ENCODE results near the gene MAF.
A peak's percentile ranks its signal among the peaks of the same experiment; 100 is the strongest.

The MAF gene

DNA sequence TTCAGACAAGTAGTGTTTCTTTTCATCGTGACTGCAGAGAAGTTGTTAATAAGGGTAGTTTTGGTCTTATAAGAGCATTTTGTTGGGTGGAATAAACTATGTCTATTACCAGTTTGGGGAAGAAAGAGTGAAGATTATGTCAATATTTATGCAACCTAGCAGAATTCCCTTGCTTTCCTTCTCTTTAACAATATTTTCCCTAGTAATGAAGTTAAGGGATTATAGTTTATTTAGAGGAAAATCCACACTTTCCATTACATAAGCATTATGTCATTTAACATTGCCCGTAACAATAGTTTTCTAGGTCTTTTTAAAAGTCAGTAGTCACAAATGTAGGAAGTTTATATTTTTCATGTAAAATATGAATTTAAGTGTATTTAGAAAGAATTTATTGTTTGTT lies 2.5 kb upstream of the MAF start:
- no peak overlapping the region for H4K91ac ChIP-seq (ENCODE audit: low read length)
- peaks cover 4% of the 10 kb centered on the region for H3K4me1 ChIP-seq (ENCODE audit: control insufficient read depth, insufficient read depth, low read depth, low read length)
- 81% methylated on average over 1 of the region's 2 CpGs for WGBS
- no peak overlapping the region for H2BK5ac ChIP-seq (ENCODE audit: low read depth, low read length, poor library complexity, severe bottlenecking)
- no peak overlapping the region for H2BK120ac ChIP-seq (ENCODE audit: low read depth, low read length)
- H3K4ac ChIP-seq (ENCODE audit: low read depth in 1 of 2, low read length in 2 of 2): no peak overlapping the region
- no peaks in the 10 kb centered on the region for H3K27me3 ChIP-seq (ENCODE audit: control insufficient read depth in 1 of 2, insufficient read depth in 1 of 2, low read length in 2 of 2)
- no peak for DNase-seq
- H3K4me3 ChIP-seq (ENCODE audit: insufficient read depth in 1 of 2, low read depth in 1 of 2, low read length in 2 of 2): peak overlapping the region in 1 of 2 experiments; percentile 89
- no peak overlapping the region for H3K27ac ChIP-seq (ENCODE audit: low read length, poor library complexity, severe bottlenecking)
- H2BK12ac ChIP-seq (ENCODE audit: low read length in 2 of 2): no peak overlapping the region
- H3K79me1 ChIP-seq (replicated peaks; ENCODE audit: low read length, poor library complexity, severe bottlenecking): no peaks in the 10 kb centered on the region
- H3K36me3 ChIP-seq (ENCODE audit: control insufficient read depth in 1 of 2, insufficient read depth in 2 of 2, low read depth in 1 of 2, low read length in 2 of 2): no peaks in the 10 kb centered on the region
- H4K8ac ChIP-seq (ENCODE audit: low read length): no peak overlapping the region
- no peak overlapping the region for H3K14ac ChIP-seq (ENCODE audit: low read length in 2 of 2)
- no peak overlapping the region for H3K4me2 ChIP-seq (ENCODE audit: low read length, poor library complexity, severe bottlenecking)
- no peak overlapping the region for H3K18ac ChIP-seq (ENCODE audit: low read depth in 1 of 2, low read length in 2 of 2)
- no peak overlapping the region for H2BK15ac ChIP-seq (ENCODE audit: low read depth, poor library complexity, severe bottlenecking)
- H3K9ac ChIP-seq (ENCODE audit: low read length): peak overlapping the region; percentile 95
- no peak overlapping the region for H2AFZ ChIP-seq (ENCODE audit: low read depth, low read length)
- no peak overlapping the region for H3K23ac ChIP-seq (ENCODE audit: low read length in 2 of 2)
- H2AK5ac ChIP-seq (ENCODE audit: low read length, severe bottlenecking): no peak overlapping the region
- H3K9me3 ChIP-seq (ENCODE audit: control insufficient read depth, low read length): no peaks in the 10 kb centered on the region

DNA sequence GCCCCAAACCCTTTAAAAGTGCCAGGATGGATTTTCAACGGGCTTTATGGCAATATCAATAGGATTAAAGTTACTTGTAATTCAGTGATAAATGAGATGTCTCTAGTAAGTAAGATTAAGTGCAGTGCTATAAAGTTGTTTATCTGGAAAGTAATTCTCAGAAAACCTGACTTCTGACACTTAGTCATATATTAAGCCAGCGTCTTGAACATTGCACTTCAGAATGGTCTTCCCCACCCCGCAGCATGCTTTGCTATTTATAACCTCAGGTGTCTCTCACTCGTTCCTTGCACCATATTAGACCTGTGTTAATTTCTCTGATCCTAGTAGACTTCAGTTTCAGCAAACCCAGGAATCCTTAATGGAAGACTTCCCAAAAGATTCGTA lies 2.1 kb upstream of the MAF start:
- Histone ChIP-seq H3K36me3 (ENCODE audit: control insufficient read depth in 1 of 2, insufficient read depth in 2 of 2, low read depth in 1 of 2, low read length in 2 of 2) (no peaks in the 10 kb centered on the region), H3K4me2 (ENCODE audit: low read length, poor library complexity, severe bottlenecking) (peak overlapping the region; percentile 81), H3K27ac (ENCODE audit: low read length, poor library complexity, severe bottlenecking) (no peak overlapping the region), H3K4me3 (ENCODE audit: insufficient read depth in 1 of 2, low read depth in 1 of 2, low read length in 2 of 2) (peak overlapping the region in 1 of 2 experiments; percentile 89), H2AK5ac (ENCODE audit: low read length, severe bottlenecking) (peak overlapping the region; percentile 35), H3K27me3 (ENCODE audit: control insufficient read depth in 1 of 2, insufficient read depth in 1 of 2, low read length in 2 of 2) (no peaks in the 10 kb centered on the region), H3K14ac (ENCODE audit: low read length in 2 of 2) (no peak overlapping the region), H4K91ac (ENCODE audit: low read length) (no peak overlapping the region), H3K23ac (ENCODE audit: low read length in 2 of 2) (no peak overlapping the region), H2BK120ac (ENCODE audit: low read depth, low read length) (no peak overlapping the region), H3K18ac (ENCODE audit: low read depth in 1 of 2, low read length in 2 of 2) (no peak overlapping the region), H3K4ac (ENCODE audit: low read depth in 1 of 2, low read length in 2 of 2) (no peak overlapping the region), H2AFZ (ENCODE audit: low read depth, low read length) (no peak overlapping the region), H2BK12ac (ENCODE audit: low read length in 2 of 2) (no peak overlapping the region), H3K79me1 (replicated peaks; ENCODE audit: low read length, poor library complexity, severe bottlenecking) (no peaks in the 10 kb centered on the region), H2BK15ac (ENCODE audit: low read depth, poor library complexity, severe bottlenecking) (no peak overlapping the region), H4K8ac (ENCODE audit: low read length) (no peak overlapping the region), H3K9ac (ENCODE audit: low read length) (peak overlapping the region; percentile 95), H2BK5ac (ENCODE audit: low read depth, low read length, poor library complexity, severe bottlenecking) (no peak overlapping the region), H3K4me1 (ENCODE audit: control insufficient read depth, insufficient read depth, low read depth, low read length) (peaks cover 2% of the 10 kb centered on the region), H3K9me3 (ENCODE audit: control insufficient read depth, low read length) (no peaks in the 10 kb centered on the region)
- DNase-seq: no peak
- 30% methylated on average over 5 of the region's 5 CpGs for WGBS

- Histone ChIP-seq H3K4me1 (ENCODE audit: control insufficient read depth, insufficient read depth, low read depth, low read length) (no peaks in the 10 kb centered on the region), H3K23ac (ENCODE audit: low read length in 2 of 2) (no peak overlapping the region), H3K27ac (ENCODE audit: low read length, poor library complexity, severe bottlenecking) (peak overlapping the region; percentile 94), H2BK5ac (ENCODE audit: low read depth, low read length, poor library complexity, severe bottlenecking) (peak overlapping the region; percentile 97), H3K4ac (ENCODE audit: low read depth in 1 of 2, low read length in 2 of 2) (no peak overlapping the region), H2AFZ (ENCODE audit: low read depth, low read length) (peak overlapping the region; percentile 61), H3K27me3 (ENCODE audit: control insufficient read depth in 1 of 2, insufficient read depth in 1 of 2, low read length in 2 of 2) (no peaks in the 10 kb centered on the region), H3K18ac (ENCODE audit: low read depth in 1 of 2, low read length in 2 of 2) (peak overlapping the region in 1 of 2 experiments; percentile 52), H4K8ac (ENCODE audit: low read length) (no peak overlapping the region), H3K4me2 (ENCODE audit: low read length, poor library complexity, severe bottlenecking) (peak overlapping the region; percentile 81), H3K9ac (ENCODE audit: low read length) (peak overlapping the region; percentile 95), H3K36me3 (ENCODE audit: control insufficient read depth in 1 of 2, insufficient read depth in 2 of 2, low read depth in 1 of 2, low read length in 2 of 2) (no peaks in the 10 kb centered on the region), H3K79me1 (replicated peaks; ENCODE audit: low read length, poor library complexity, severe bottlenecking) (no peaks in the 10 kb centered on the region), H2BK12ac (ENCODE audit: low read length in 2 of 2) (no peak overlapping the region), H3K9me3 (ENCODE audit: control insufficient read depth, low read length) (no peaks in the 10 kb centered on the region), H3K14ac (ENCODE audit: low read length in 2 of 2) (no peak overlapping the region), H4K91ac (ENCODE audit: low read length) (no peak overlapping the region), H3K4me3 (ENCODE audit: insufficient read depth in 1 of 2, low read depth in 1 of 2, low read length in 2 of 2) (peak overlapping the region; percentile 74 to 89), H2AK5ac (ENCODE audit: low read length, severe bottlenecking) (peak overlapping the region; percentile 35), H2BK120ac (ENCODE audit: low read depth, low read length) (peak overlapping the region; percentile 34), H2BK15ac (ENCODE audit: low read depth, poor library complexity, severe bottlenecking) (no peak overlapping the region)
- WGBS: 4% methylated on average over 15 of the region's 15 CpGs
- DNase-seq: peak; percentile 88
Measured at GRCh38 chr16:79601931-79602627, 1.5 kb upstream of the MAF start.

GRCh38 chr16:79601092-79601930 lies 774 bp upstream of the MAF start:
- H2AK5ac ChIP-seq (ENCODE audit: low read length, severe bottlenecking): peak overlapping the region; percentile 55
- peak overlapping the region; percentile 38 to 70 for H2BK12ac ChIP-seq (ENCODE audit: low read length in 2 of 2)
- WGBS: under 1% methylated on average over 40 of the region's 51 CpGs

More at GRCh38 chr16:79601092-79601930, 774 bp upstream of the MAF start:
- Histone ChIP-seq H2AFZ (ENCODE audit: low read depth, low read length) (peak overlapping the region; percentile 89), H3K23ac (ENCODE audit: low read length in 2 of 2) (peak overlapping the region in 1 of 2 experiments; percentile 57), H3K4me2 (ENCODE audit: low read length, poor library complexity, severe bottlenecking) (peak overlapping the region; percentile 81), H3K9ac (ENCODE audit: low read length) (peak overlapping the region; percentile 95), H3K27ac (ENCODE audit: low read length, poor library complexity, severe bottlenecking) (peak overlapping the region; percentile 94), H3K36me3 (ENCODE audit: control insufficient read depth in 1 of 2, insufficient read depth in 2 of 2, low read depth in 1 of 2, low read length in 2 of 2) (no peaks in the 10 kb centered on the region), H3K4me1 (ENCODE audit: control insufficient read depth, insufficient read depth, low read depth, low read length) (no peaks in the 10 kb centered on the region), H3K18ac (ENCODE audit: low read depth in 1 of 2, low read length in 2 of 2) (peak overlapping the region; percentile 97 to 98), H3K79me1 (replicated peaks; ENCODE audit: low read length, poor library complexity, severe bottlenecking) (no peaks in the 10 kb centered on the region), H3K27me3 (ENCODE audit: control insufficient read depth in 1 of 2, insufficient read depth in 1 of 2, low read length in 2 of 2) (no peaks in the 10 kb centered on the region), H4K91ac (ENCODE audit: low read length) (peak overlapping the region; percentile 98), H3K14ac (ENCODE audit: low read length in 2 of 2) (peak overlapping the region; percentile 61 to 66), H2BK5ac (ENCODE audit: low read depth, low read length, poor library complexity, severe bottlenecking) (peak overlapping the region; percentile 97), H3K4ac (ENCODE audit: low read depth in 1 of 2, low read length in 2 of 2) (peak overlapping the region; percentile 91 to 93), H3K9me3 (ENCODE audit: control insufficient read depth, low read length) (no peaks in the 10 kb centered on the region), H4K8ac (ENCODE audit: low read length) (peak overlapping the region; percentile 94), H2BK120ac (ENCODE audit: low read depth, low read length) (peak overlapping the region; percentile 92), H2BK15ac (ENCODE audit: low read depth, poor library complexity, severe bottlenecking) (peak overlapping the region; percentile 96), H3K4me3 (ENCODE audit: insufficient read depth in 1 of 2, low read depth in 1 of 2, low read length in 2 of 2) (peak overlapping the region; percentile 74 to 89)
- peak; percentile 73 for DNase-seq

All from mesenchymal stem cell (in vitro differentiated cells and primary cell).